Measurements from ENCODE around the gene ENAH. TPM values are rescaled to one million over a fixed set of nuclear protein-coding genes. Genes with fewer than 3 reads are reported as not detected.

The ENAH gene
- total and polyA plus RNA-seq, 4 donors: 47.3 to 415 (median 115) TPM

DNA sequence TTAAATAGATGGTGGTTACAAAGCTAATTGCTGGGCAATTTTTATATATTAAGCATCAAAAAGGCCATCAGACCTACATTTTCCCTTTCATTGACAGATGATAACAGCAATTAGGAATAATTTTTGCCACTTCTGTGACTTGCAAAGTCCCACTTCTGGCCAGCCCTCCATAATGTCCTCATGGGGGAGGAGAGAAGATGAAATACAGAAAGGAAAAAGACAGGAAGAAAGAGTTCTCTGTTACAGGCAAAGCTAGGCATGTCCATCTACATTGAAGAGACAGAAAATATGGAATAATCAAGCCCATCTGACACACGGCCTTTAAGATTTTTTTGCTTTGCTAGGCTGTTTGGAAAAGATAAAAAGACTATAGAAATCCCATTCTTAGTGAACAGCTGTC lies 108.0 kb downstream of the ENAH start:
- intact Hi-C loops (cut with DNase I): loop anchor here in 1 of 2 donors (10.0 kb wide), 1 partner anchor 60 kb away; no protein-coding TSS in a partner anchor
- Histone ChIP-seq H3K4me1 (ENCODE audit: control insufficient read depth in 1 of 2, insufficient read depth in 2 of 2, low read length in 2 of 2) (peaks cover 0 to 11% of the 10 kb centered on the region in 2 donors), H3K27ac (ENCODE audit: low read depth in 1 of 2, low read length in 2 of 2) (no peak overlapping the region)

DNA sequence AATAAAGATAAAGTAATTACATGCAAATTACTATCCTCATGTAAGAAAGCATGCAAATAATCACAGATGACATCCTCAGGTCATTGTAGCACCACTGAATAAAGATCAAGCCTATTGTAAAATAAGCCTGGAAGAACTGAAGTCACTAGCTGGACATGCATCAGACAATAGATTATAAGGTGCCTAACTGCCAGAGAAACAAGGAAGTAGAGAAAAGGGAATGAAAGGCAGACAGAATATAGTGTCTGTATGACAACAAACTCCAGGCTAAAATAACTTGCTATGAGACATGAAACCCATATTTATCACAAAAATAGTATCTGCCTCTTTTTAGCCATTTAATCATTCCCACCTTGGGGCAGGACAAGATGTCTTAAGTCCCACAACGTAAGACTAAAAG lies 108.7 kb downstream of the ENAH start:
- Histone ChIP-seq H3K27me3 (ENCODE audit: control insufficient read depth in 1 of 2, insufficient read depth in 2 of 2, low read length in 1 of 2) (no peaks in the 10 kb centered on the region), H3K4me1 (ENCODE audit: control insufficient read depth in 1 of 2, insufficient read depth in 2 of 2, low read length in 2 of 2) (peaks cover 0 to 11% of the 10 kb centered on the region in 2 donors), H3K27ac (ENCODE audit: low read depth in 1 of 2, low read length in 2 of 2) (no peak overlapping the region), H3K9me3 (ENCODE audit: control insufficient read depth, low read length) (no peaks in the 10 kb centered on the region), H3K36me3 (ENCODE audit: control insufficient read depth in 1 of 2, insufficient read depth in 2 of 2, low read length in 1 of 2) (no peaks in the 10 kb centered on the region), H3K4me3 (ENCODE audit: low read length in 2 of 2) (no peak overlapping the region)
- 44 to 57% methylated on average over 1 of the region's 1 CpG for WGBS, 2 donors
- intact Hi-C loops (cut with DNase I): loop anchor here in 1 of 2 donors (10.0 kb wide), 1 partner anchor 59 kb away; no protein-coding TSS in a partner anchor
- ATAC-seq (ENCODE audit: low FRiP score) (no peak), DNase-seq (no peak)

More for the DNA sequence above, 108.0 kb downstream of the ENAH start:
- Histone ChIP-seq H3K36me3 (ENCODE audit: control insufficient read depth in 1 of 2, insufficient read depth in 2 of 2, low read length in 1 of 2) (no peaks in the 10 kb centered on the region), H3K9me3 (ENCODE audit: control insufficient read depth, low read length) (no peaks in the 10 kb centered on the region), H3K4me3 (ENCODE audit: low read length in 2 of 2) (no peak overlapping the region), H3K27me3 (ENCODE audit: control insufficient read depth in 1 of 2, insufficient read depth in 2 of 2, low read length in 1 of 2) (no peaks in the 10 kb centered on the region)
- no peak for ATAC-seq (ENCODE audit: low FRiP score)
- DNase-seq: no peak
- 68 to 79% methylated on average over 1 of the region's 1 CpG for WGBS, 2 donors

DNA sequence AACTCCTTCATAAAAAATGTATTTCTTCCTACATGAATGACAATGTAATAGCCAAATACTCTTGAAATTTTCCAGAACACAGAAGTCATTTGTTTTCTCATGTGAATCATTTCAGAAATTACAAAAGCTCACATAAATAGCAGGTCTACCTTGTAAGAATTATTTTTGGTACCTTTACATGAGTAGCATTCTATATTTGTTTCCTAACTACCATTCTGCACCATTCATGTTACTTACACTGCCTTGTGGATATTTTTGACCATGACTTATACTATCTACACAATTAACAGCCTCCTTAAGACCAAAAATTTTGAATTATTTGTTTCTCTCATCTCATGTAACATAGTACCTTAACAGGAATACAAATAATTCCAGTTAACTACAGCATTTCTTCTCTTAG lies 109.6 kb downstream of the ENAH start:
- no peaks in the 10 kb centered on the region for H3K9me3 ChIP-seq (ENCODE audit: control insufficient read depth, low read length)
- H3K4me3 ChIP-seq (ENCODE audit: low read length in 2 of 2): no peak overlapping the region
- intact Hi-C loops (cut with DNase I): loop anchor here in 1 of 2 donors (10.0 kb wide), 1 partner anchor 59 kb away; no protein-coding TSS in a partner anchor
- no peaks in the 10 kb centered on the region for H3K36me3 ChIP-seq (ENCODE audit: control insufficient read depth in 1 of 2, insufficient read depth in 2 of 2, low read length in 1 of 2)
- H3K27ac ChIP-seq (ENCODE audit: low read depth in 1 of 2, low read length in 2 of 2): no peak overlapping the region
- ATAC-seq (ENCODE audit: low FRiP score): no peak
- no peaks in the 10 kb centered on the region for H3K27me3 ChIP-seq (ENCODE audit: control insufficient read depth in 1 of 2, insufficient read depth in 2 of 2, low read length in 1 of 2)
- H3K4me1 ChIP-seq (ENCODE audit: control insufficient read depth in 1 of 2, insufficient read depth in 2 of 2, low read length in 2 of 2): peaks cover 0 to 9% of the 10 kb centered on the region in 2 donors
- DNase-seq: no peak

DNA sequence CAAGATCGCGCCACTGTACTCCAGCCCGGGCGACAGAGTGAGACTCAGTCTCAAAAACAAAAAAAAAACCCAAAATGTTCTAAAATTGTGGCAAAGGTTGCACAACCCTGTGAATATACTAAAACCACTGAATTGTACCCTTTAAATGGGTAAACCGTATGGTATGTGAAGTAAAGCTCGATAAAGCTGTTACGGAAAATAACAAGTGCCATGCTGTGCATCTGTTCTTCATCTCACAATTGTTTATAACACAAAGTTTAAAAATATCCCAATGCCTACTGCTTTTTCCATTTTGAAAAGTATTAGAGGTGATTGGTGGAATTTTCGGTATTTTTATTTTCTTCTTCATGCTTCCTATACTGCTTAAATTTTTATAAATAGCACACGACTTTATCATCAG lies 111.5 kb downstream of the ENAH start:
- H3K27me3 ChIP-seq (ENCODE audit: control insufficient read depth in 1 of 2, insufficient read depth in 2 of 2, low read length in 1 of 2): no peaks in the 10 kb centered on the region
- H3K9me3 ChIP-seq (ENCODE audit: control insufficient read depth, low read length): no peaks in the 10 kb centered on the region
- H3K36me3 ChIP-seq (ENCODE audit: control insufficient read depth in 1 of 2, insufficient read depth in 2 of 2, low read length in 1 of 2): no peaks in the 10 kb centered on the region
- intact Hi-C loops (cut with DNase I): loop anchor here in 1 of 2 donors (10.0 kb wide), 1 partner anchor 57 kb away; no protein-coding TSS in a partner anchor
- H3K4me3 ChIP-seq (ENCODE audit: low read length in 2 of 2): no peak overlapping the region
- no peak overlapping the region for H3K27ac ChIP-seq (ENCODE audit: low read depth in 1 of 2, low read length in 2 of 2)
- 90% methylated on average over 9 of the region's 9 CpGs for WGBS, 2 donors
- no peak for ATAC-seq (ENCODE audit: low FRiP score)
- no peak for DNase-seq
- H3K4me1 ChIP-seq (ENCODE audit: control insufficient read depth in 1 of 2, insufficient read depth in 2 of 2, low read length in 2 of 2): peaks cover 0 to 7% of the 10 kb centered on the region in 2 donors

DNA sequence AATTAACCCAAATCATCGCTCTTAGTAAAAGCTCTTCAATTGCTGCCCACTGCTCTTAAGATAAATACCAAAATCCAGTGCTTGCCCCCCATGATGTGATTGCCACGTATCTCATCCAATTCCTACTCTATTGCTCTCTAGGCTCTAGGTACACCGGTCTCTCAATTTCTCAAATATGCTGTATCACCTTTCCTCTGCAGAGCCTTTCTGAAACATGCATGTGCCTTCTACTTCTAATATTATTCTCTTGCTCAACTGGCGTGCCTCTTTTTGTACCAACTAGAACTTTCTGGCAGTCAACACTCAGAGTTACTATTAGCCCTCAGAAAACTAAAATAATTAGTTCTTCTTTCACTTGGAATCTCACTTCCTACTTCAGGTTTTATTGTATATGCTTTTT lies 113.3 kb downstream of the ENAH start:
- 76 to 79% methylated on average over 4 of the region's 4 CpGs for WGBS, 2 donors
- no peak for ATAC-seq (ENCODE audit: low FRiP score)

DNA sequence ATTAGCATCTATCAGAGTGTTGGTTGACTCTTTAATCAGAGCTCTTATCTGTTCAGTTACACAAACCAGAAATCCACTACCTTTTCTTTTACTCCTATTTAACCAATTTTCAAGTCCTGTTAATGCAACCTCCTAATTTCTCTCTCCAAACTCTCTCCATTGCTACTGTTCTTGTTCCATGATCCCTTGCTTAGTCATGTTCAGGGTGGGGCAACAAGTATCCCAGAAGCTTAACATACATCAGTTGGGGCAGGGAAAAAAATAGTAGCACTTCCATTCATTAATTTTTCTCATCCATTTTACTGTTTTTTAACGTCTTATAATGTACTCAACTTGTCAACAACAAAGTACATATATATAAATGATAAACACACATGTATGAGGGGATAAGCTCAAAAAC lies 113.9 kb downstream of the ENAH start:
- ATAC-seq (ENCODE audit: low FRiP score): no peak
- 78% methylated on average over 1 of the region's 1 CpG for WGBS, 2 donors

More for the DNA sequence above, 113.3 kb downstream of the ENAH start:
- Histone ChIP-seq H3K27ac (ENCODE audit: low read depth in 1 of 2, low read length in 2 of 2) (no peak overlapping the region), H3K27me3 (ENCODE audit: control insufficient read depth in 1 of 2, insufficient read depth in 2 of 2, low read length in 1 of 2) (no peaks in the 10 kb centered on the region), H3K4me3 (ENCODE audit: low read length in 2 of 2) (no peak overlapping the region), H3K36me3 (ENCODE audit: control insufficient read depth in 1 of 2, insufficient read depth in 2 of 2, low read length in 1 of 2) (no peaks in the 10 kb centered on the region), H3K9me3 (ENCODE audit: control insufficient read depth, low read length) (no peaks in the 10 kb centered on the region), H3K4me1 (ENCODE audit: control insufficient read depth in 1 of 2, insufficient read depth in 2 of 2, low read length in 2 of 2) (peaks cover 0 to 5% of the 10 kb centered on the region in 2 donors)
- DNase-seq: no peak
- intact Hi-C loops (cut with DNase I): no loop called here

DNA sequence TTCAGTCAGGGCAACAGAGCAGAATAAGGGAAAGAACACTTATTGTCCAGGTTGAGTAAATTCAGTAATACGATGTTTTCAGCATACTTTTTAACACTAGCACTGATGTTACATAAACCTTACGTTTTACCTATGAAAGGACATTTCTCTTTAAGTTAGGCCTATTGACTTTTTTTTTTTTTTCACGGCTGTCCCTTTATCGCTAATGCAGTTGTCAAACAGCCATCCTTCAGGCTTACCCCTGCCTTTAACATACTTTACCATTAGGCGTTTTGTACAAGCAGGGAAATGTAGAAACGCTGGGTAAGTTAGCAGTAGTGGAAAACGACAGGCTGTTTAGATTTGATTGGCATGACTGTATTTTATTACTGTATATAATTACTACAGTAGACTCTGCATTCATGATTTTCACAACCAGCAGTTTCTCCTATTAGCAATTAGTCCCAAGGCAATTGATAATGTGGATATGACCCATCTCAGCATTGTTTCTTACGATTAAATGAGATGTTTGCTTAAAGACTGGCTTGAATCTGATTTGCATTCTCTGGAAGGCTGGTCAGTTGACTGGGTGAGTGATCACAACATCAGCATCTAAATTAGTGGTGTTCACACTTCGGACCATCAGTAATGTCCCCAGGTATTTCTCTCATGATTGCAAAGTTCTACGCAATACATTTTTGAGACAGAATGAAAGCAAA lies 115.2 kb downstream of the ENAH start:
- Histone ChIP-seq H3K4me3 (ENCODE audit: low read length in 2 of 2) (no peak overlapping the region), H3K4me1 (ENCODE audit: control insufficient read depth in 1 of 2, insufficient read depth in 2 of 2, low read length in 2 of 2) (peaks cover 0 to 5% of the 10 kb centered on the region in 2 donors), H3K27ac (ENCODE audit: low read depth in 1 of 2, low read length in 2 of 2) (no peak overlapping the region), H3K9me3 (ENCODE audit: control insufficient read depth, low read length) (no peaks in the 10 kb centered on the region), H3K36me3 (ENCODE audit: control insufficient read depth in 1 of 2, insufficient read depth in 2 of 2, low read length in 1 of 2) (no peaks in the 10 kb centered on the region), H3K27me3 (ENCODE audit: control insufficient read depth in 1 of 2, insufficient read depth in 2 of 2, low read length in 1 of 2) (no peaks in the 10 kb centered on the region)
- intact Hi-C loops (cut with DNase I): no loop called here
- DNase-seq (no peak), ATAC-seq (ENCODE audit: low FRiP score) (no peak)
- 79 to 81% methylated on average over 10 of the region's 10 CpGs for WGBS, 2 donors

More for the DNA sequence above, 113.9 kb downstream of the ENAH start:
- H3K4me3 ChIP-seq (ENCODE audit: low read length in 2 of 2): no peak overlapping the region
- intact Hi-C loops (cut with DNase I): no loop called here
- H3K36me3 ChIP-seq (ENCODE audit: control insufficient read depth in 1 of 2, insufficient read depth in 2 of 2, low read length in 1 of 2): no peaks in the 10 kb centered on the region
- DNase-seq: no peak
- no peaks in the 10 kb centered on the region for H3K27me3 ChIP-seq (ENCODE audit: control insufficient read depth in 1 of 2, insufficient read depth in 2 of 2, low read length in 1 of 2)
- no peaks in the 10 kb centered on the region for H3K9me3 ChIP-seq (ENCODE audit: control insufficient read depth, low read length)
- no peak overlapping the region for H3K27ac ChIP-seq (ENCODE audit: low read depth in 1 of 2, low read length in 2 of 2)
- peaks cover 0 to 5% of the 10 kb centered on the region in 2 donors for H3K4me1 ChIP-seq (ENCODE audit: control insufficient read depth in 1 of 2, insufficient read depth in 2 of 2, low read length in 2 of 2)

DNA sequence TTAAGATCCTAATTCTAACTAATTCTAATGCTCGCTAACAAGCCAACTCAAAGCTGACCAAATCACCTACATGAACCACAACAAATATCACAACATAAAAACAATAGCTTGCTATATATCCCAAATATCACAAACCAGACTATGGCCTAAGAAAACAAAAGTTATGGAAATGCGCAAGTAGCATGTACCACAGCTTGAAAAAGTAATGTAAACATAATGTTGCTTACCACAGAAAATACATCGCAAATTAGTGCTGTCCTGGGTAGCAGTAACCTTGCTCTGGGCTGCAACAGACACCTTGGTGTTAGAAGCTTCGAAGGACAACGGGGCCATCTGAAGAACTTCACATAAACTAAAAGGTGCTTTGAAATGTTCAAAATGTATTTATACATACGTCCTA lies 117.6 kb downstream of the ENAH start:
- Histone ChIP-seq H3K4me1 (ENCODE audit: control insufficient read depth in 1 of 2, insufficient read depth in 2 of 2, low read length in 2 of 2) (no peaks in the 10 kb centered on the region), H3K27me3 (ENCODE audit: control insufficient read depth in 1 of 2, insufficient read depth in 2 of 2, low read length in 1 of 2) (no peaks in the 10 kb centered on the region), H3K4me3 (ENCODE audit: low read length in 2 of 2) (no peak overlapping the region), H3K27ac (ENCODE audit: low read depth in 1 of 2, low read length in 2 of 2) (no peak overlapping the region), H3K9me3 (ENCODE audit: control insufficient read depth, low read length) (no peaks in the 10 kb centered on the region), H3K36me3 (ENCODE audit: control insufficient read depth in 1 of 2, insufficient read depth in 2 of 2, low read length in 1 of 2) (no peaks in the 10 kb centered on the region)
- intact Hi-C loops (cut with DNase I): no loop called here
- 94 to 96% methylated on average over 6 of the region's 6 CpGs for WGBS, 2 donors
- ATAC-seq (ENCODE audit: low FRiP score) (no peak), DNase-seq (no peak)

DNA sequence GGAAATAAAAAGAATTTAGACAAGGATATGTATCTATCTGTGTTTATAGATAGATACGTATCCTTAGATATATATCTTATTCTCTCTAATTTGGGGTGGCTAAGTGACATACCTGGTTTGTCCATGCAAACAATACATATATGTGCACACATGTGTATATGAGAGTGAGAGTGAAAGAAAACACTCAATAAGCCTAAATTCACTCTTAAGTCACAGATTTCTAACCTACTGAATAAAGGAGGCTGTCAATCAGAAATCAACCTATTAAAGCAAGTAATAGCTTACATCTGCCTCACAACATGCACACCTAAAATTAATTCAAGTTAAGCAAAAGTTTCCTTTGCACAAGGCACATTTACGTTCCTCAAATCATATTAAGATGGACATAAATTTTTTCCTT lies 118.2 kb downstream of the ENAH start:
- H3K4me3 ChIP-seq (ENCODE audit: low read length in 2 of 2): no peak overlapping the region
- no peaks in the 10 kb centered on the region for H3K36me3 ChIP-seq (ENCODE audit: control insufficient read depth in 1 of 2, insufficient read depth in 2 of 2, low read length in 1 of 2)
- H3K9me3 ChIP-seq (ENCODE audit: control insufficient read depth, low read length): no peaks in the 10 kb centered on the region
- H3K27ac ChIP-seq (ENCODE audit: low read depth in 1 of 2, low read length in 2 of 2): no peak overlapping the region
- 90 to 94% methylated on average over 2 of the region's 2 CpGs for WGBS, 2 donors
- DNase-seq (no peak), ATAC-seq (ENCODE audit: low FRiP score) (no peak)
- H3K4me1 ChIP-seq (ENCODE audit: control insufficient read depth in 1 of 2, insufficient read depth in 2 of 2, low read length in 2 of 2): no peaks in the 10 kb centered on the region
- H3K27me3 ChIP-seq (ENCODE audit: control insufficient read depth in 1 of 2, insufficient read depth in 2 of 2, low read length in 1 of 2): no peaks in the 10 kb centered on the region
- intact Hi-C loops (cut with DNase I): no loop called here
